ENCODE measurements around the gene SPARC. TPM values are rescaled to one million over a fixed set of nuclear protein-coding genes. Genes with fewer than 3 reads are reported as not detected.

Gene SPARC
- total RNA-seq, 4 donors from 2014 or later = 918 to 2,129 (median 1,501) TPM

- H3K36me3 ChIP-seq = peaks cover 0 to 87% (median 7%) of the 10 kb centered on the region in 3 donors
- H3K27ac ChIP-seq = peak overlapping the region; percentile 29 to 95 (median 70)
- no peaks in the 10 kb centered on the region for H3K27me3 ChIP-seq
- TF ChIP-seq EP300 (IDR thresholded peaks at IDR 0.05) (no peak), CTCF (IDR thresholded peaks at IDR 0.05) (no peak), POLR2A (IDR thresholded peaks at IDR 0.05) (no peak)
- 30 to 32% methylated on average over 6 of the region's 6 CpGs for WGBS, 2 donors
- H3K4me3 ChIP-seq = no peak overlapping the region
- H3K4me1 ChIP-seq = peaks cover 4 to 92% (median 35%) of the 10 kb centered on the region in 4 donors
- DNase-seq (ENCODE audit: low spot score in 2 of 2) = no peak
- H3K9me3 ChIP-seq = no peaks in the 10 kb centered on the region
Measured at GRCh38 chr5:151664694-151665585, 21.8 kb downstream of the SPARC start.

- no peaks in the 10 kb centered on the region for H3K27me3 ChIP-seq
- TF ChIP-seq EP300 (IDR thresholded peaks at IDR 0.05) (peak in 1 of 2 donors; percentile 84), CTCF (IDR thresholded peaks at IDR 0.05) (no peak), POLR2A (IDR thresholded peaks at IDR 0.05) (no peak)
- H3K4me1 ChIP-seq = peaks cover 0 to 91% (median 37%) of the 10 kb centered on the region in 4 donors
- H3K36me3 ChIP-seq = peaks cover 0 to 75% (median 0%) of the 10 kb centered on the region in 3 donors
- H3K9me3 ChIP-seq = no peaks in the 10 kb centered on the region
- no peak overlapping the region for H3K4me3 ChIP-seq
- WGBS, 2 donors = 29 to 33% methylated on average over 17 of the region's 17 CpGs
- peak overlapping the region; percentile 29 to 95 (median 70) for H3K27ac ChIP-seq
- DNase-seq (ENCODE audit: low spot score in 2 of 2) = peak in 1 of 2 donors; percentile 68
Measured at GRCh38 chr5:151663617-151664293, 23.0 kb downstream of the SPARC start.

GRCh38 chr5:151662805-151663204, 23.9 kb downstream of the SPARC start:
- WGBS, 2 donors = 58 to 67% methylated on average over 4 of the region's 4 CpGs

GRCh38 chr5:151661968-151662732, 24.6 kb downstream of the SPARC start:
- H3K27ac ChIP-seq = peak overlapping the region in 1 of 4 donors; percentile 95
- H3K4me1 ChIP-seq = peaks cover 0 to 82% (median 38%) of the 10 kb centered on the region in 4 donors
- H3K4me3 ChIP-seq = no peak overlapping the region
- 41 to 46% methylated on average over 4 of the region's 4 CpGs for WGBS, 2 donors
- no peak for DNase-seq (ENCODE audit: low spot score in 2 of 2)
- no peaks in the 10 kb centered on the region for H3K27me3 ChIP-seq
- H3K9me3 ChIP-seq = no peaks in the 10 kb centered on the region
- peaks cover 0 to 59% (median 0%) of the 10 kb centered on the region in 3 donors for H3K36me3 ChIP-seq
- TF ChIP-seq POLR2A (IDR thresholded peaks at IDR 0.05) = no peak
- no peak for TF ChIP-seq CTCF (IDR thresholded peaks at IDR 0.05)
- no peak for TF ChIP-seq EP300 (IDR thresholded peaks at IDR 0.05)

More at GRCh38 chr5:151662805-151663204, 23.9 kb downstream of the SPARC start:
- no peak overlapping the region for H3K4me3 ChIP-seq
- peaks cover 0 to 88% (median 38%) of the 10 kb centered on the region in 4 donors for H3K4me1 ChIP-seq
- peaks cover 0 to 66% (median 0%) of the 10 kb centered on the region in 3 donors for H3K36me3 ChIP-seq
- H3K27ac ChIP-seq = peak overlapping the region; percentile 29 to 95 (median 70)
- DNase-seq (ENCODE audit: low spot score in 2 of 2) = no peak
- TF ChIP-seq EP300 (IDR thresholded peaks at IDR 0.05) = no peak
- no peak for TF ChIP-seq POLR2A (IDR thresholded peaks at IDR 0.05)
- TF ChIP-seq CTCF (IDR thresholded peaks at IDR 0.05) = no peak
- no peaks in the 10 kb centered on the region for H3K9me3 ChIP-seq
- no peaks in the 10 kb centered on the region for H3K27me3 ChIP-seq
